Limb (tissue), 2 donors: ENCODE results near the gene RAB3GAP1.
"Not testable (repeated sequence)": the region's sequence is repeated elsewhere in the genome, so short reads cannot be mapped to it uniquely, and the experiment has no call there.

Experiments
- DNase-seq, 2 donors: peaks; one replicate each; pipeline ENCODE4 v3.0.0-alpha.2; 2016; ENCODE audit errors: extremely low spot score in 2 of 2

RAB3GAP1 gene

DNA sequence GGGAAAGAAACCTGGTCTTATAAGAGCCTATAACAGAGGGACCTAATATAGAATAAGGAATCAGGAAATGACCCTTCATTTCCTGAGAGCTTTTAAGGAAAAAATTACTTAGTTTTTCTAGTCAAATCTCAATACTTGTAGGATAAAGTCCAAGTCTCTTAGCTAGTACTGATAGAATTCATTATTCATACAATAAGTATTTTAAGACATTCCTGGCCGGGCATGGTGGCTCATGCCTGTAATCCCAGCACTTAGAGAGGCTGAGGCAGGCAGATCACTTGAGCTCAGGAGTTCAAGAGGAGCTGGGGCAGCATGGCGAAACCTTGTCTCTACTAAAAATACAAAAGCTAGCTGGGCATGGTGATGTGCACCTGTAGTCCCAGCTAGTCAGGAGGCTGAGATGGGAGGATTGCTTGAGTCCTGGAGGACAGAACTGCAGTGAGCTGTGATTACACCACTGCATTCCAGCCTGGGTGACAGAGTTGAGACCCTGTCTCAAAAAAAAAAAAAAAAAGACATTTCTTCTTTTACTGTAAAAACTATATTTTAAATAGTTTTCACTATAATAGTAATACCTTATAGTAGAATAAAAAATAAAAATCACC, 3.2 kb downstream of the RAB3GAP1 start:
- DNase-seq, result no peak

DNA sequence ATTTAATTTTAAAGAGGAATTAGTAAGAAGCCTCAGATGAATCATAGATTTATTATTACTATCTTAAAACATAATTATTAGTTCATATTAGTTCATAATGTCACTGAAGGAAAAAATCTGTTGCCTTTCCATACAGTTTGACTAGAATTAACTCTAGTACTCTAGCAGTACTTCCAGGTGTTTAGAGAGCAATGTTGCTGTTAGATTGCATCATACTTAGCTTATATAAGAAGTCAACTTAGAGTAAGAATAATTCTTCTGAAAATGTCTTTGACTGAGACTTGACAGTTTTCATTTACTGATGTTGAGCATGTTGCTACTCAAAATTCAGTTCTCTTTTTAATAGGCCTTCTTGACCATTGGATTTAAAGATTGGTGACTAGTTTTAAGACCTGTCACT, 4.7 kb downstream of the RAB3GAP1 start:
- no peak for DNase-seq

DNA sequence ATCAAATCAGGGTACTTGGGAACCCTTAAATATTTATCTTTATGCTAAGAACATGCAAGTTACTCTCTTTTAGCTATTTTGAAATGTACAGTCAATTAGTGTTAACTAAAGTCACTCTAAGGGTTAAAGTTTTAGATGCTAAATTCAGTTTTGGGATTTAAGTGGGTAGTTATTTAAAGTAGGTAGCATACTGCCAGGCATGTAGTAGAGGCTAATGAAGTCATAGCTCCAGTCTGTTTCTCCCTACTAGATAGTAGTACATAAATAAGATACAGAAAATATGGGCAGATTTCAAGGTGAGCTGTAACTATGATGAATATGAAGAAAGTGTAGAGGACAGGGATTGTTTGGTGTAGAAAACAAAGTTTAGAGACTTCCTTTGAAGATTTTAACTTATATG, 7.5 kb downstream of the RAB3GAP1 start:
- DNase-seq, result no peak

DNA sequence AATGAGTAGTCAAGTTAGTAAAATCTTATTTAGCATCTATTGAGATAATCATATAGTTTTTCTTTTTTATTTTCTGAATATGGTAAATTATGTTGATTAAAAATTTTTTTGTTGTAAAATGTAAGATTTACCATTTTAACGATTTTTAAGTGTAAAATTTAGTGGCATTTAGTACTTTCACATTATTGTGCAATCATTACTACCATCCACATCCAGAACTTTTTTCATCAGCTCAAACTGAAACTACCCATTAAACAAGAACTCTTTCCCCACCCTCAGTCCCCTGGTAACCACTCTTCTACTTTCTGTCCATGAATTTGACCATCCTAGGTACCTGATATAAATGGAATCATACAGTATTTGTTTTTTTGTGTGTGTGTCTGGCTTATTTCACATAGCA, 11.1 kb downstream of the RAB3GAP1 start:
- no peak for DNase-seq

DNA sequence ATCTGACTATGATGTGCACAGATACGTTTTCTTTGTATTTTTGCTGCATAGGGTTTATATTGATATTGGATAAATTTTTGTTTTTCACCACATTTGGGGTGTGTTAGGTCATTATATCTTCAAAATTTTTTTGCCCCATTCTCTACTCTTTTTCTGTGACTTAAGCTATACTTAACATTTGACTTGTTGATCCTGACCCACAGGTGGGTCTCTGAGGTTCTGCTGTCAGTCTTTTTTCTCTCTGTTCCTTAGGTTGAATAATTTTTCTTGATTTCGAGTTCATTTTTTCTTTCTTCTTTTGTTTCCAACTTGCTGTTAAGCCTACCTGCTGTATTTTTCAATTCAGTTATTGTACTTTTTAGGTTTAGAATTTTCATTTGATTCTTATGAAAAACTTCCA, 12.1 kb downstream of the RAB3GAP1 start:
- no peak for DNase-seq

DNA sequence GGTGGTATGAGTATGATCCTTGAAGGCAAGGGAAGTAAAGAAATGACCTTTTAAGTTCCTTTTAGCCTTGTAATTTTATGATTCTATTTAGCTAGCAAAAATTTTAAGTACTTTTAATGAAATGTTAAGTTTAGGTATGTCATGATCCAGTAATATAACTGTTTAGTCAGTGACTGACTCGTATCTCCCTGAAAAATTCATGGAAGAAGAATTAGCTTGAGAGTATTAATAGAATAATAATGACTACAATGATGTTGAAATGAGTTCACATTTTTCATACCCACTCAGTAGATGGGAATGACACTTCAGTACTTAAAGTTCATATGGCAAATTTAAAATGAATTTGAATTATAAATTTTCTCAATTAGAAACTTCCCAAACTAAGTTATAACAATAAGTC, 14.6 kb downstream of the RAB3GAP1 start:
- no peak for DNase-seq

DNA sequence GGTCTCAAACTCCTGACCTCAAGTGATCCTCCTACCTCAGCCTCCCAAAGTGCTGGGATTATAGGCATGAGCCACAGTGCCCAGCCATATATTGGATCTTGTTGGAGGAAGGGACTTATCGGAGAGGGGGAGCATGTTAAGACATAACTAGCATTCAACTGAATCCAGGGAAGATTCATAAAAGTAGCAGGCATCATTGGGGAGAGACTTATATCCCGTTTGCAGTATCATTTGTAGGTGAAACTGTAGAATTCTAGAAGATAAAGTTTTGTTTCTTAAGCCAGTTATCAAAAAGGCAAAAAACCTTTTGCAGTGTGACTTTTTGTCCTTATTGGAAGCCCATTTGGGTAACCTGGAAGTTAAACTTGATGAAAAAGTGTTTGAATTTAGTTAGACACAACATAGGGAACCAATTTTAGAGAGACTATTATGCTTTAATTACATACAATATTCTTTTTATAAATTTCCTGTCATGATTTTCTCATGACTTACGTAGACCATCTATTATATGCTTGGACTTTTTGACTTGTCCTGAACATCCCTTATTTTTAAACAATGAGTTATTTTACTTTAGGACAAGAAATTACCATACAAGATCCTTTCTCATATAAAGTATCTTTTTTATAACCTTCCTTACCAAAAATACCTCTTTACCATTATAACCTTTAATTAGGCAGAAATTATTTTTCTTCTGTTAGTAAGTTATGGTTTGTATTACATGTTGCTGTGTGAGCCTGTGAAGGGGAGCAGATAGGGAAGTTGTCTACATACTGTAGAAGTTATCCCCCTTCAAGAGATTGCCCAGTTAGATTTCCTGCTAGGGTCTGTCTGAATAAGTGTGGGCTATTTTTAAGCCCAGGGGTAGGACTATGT, 20.3 kb downstream of the RAB3GAP1 start:
- DNase-seq, result no peak

DNA sequence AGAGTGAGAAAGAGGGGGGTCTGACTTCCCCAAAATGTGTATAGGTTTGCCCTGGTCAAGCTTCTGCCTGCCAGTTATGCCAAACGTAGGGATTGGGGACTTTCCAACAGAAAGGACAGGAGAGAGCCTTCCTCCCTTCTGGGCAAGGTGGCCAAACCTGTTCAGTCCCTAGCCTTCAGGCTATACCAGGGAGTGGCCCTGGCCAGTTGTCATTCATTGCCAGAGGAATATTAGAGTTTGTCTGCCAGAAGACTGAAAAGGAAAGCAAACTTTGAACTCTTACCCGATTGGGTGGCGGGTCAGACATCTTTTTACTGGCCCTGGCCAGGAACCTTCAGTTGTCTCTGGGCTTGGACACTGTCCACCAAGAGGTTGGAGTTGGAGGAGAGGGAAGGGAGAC, 22.1 kb downstream of the RAB3GAP1 start:
- DNase-seq, result no peak

DNA sequence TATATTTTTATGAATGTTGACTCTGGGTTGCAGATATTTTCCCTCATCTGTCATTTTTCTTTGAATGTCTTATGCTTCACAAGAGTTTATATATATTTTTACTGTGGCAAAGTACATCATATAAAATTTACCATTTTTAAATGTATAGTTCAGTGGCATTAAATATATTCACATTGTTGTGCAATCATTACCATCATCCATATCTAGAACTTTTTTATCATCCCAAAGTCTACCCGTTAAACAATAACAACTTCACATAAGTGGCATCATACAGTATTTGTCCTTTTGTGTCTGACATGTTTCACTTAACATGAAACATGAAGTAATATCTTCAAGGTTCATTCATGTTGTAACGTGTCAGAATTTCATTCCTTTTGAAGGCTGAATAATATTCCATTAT, 24.5 kb downstream of the RAB3GAP1 start:
- no peak for DNase-seq

DNA sequence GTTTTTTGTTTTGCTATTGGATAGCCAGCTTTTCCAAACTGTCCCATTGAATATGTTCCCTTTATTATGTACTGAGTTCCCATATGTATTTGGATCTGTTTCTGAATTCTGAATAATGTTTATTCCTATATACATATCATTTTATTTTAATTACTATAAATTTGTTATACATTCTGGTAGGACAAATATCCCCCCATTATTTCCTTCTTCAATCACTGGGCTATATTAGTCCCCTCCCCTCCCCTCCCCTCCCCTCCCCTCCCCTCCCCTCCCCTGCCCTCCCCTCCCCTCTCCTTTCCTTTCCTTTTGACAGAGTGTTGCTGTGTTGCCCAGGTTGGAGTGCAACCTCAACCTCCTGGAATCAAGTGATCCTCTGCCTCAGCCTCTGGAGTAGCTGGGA, 26.3 kb downstream of the RAB3GAP1 start:
- DNase-seq, result no peak

DNA sequence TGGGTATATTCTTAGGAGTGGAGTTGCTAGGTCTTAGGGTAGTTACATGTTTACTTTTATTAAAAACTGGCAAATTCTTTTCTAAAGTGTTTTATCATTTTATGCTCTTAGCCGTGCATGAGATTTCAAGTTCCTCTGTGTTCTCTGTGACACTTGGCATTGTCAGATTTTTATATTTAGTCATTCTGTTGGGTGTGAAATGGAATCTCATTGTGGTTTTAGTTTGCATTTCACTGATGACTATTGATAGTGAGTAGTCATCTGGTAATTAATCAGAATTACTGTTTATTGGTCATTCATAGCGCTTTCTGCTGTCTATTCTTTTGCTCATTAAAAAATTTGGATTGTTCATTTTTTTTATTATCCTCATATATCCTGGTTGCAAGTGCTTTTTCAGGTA, 34.1 kb downstream of the RAB3GAP1 start:
- no peak for DNase-seq

DNA sequence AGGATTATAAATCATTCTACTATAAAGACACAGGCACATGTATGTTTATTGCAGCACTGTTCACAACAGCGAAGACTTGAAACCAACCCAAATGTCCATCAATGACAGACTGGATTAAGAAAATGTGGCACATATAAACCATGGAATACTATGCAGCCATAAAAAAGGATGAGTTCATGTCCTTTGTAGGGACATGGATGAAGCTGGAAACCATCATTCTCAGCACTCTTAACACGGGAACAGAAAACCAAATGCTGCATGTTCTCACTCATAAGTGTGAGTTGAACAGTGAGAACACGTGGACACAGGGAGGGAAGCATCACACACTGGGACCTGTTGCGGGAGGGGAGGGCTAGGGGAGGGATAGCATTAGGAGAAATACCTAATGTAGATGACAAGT, 37.5 kb downstream of the RAB3GAP1 start:
- DNase-seq, result not testable (repeated sequence)

DNA sequence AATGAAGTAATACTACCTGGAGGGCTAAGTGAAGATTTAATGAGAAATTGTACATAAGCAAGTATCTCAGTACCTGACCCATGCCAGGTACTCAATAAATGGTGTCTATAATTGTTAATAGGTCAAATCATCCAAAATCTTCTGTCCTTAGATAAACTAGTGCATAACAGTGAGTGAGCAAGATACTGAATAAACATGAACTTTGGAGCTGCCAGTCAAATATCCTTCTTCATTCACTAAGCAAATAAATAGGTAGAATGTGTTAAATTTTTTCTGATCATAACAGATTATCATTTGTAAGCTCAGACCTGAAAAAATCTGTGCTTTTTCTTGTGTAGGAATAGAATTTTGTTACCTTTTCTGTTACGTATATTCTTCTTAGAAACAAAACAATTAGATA, 39.6 kb downstream of the RAB3GAP1 start:
- DNase-seq, result no peak

DNA sequence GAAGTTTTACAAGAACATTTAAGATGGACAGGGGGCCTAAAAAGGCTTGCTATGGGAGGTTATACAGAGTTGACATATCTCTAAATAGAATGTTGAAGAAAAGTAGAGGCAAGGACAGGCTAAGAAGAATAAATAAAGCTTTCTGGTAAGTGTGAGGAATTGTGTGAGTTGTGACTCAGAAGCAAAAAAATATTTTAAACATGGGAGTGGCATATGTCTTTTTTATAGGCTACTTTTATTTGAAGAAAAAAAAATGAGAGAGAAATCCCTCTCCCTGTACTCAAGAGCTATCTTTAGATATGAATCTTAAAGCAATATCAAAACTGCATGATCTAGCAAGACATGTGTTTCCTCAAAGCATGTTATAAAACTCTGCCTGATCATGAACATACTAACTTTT, 41.1 kb downstream of the RAB3GAP1 start:
- DNase-seq, result no peak

DNA sequence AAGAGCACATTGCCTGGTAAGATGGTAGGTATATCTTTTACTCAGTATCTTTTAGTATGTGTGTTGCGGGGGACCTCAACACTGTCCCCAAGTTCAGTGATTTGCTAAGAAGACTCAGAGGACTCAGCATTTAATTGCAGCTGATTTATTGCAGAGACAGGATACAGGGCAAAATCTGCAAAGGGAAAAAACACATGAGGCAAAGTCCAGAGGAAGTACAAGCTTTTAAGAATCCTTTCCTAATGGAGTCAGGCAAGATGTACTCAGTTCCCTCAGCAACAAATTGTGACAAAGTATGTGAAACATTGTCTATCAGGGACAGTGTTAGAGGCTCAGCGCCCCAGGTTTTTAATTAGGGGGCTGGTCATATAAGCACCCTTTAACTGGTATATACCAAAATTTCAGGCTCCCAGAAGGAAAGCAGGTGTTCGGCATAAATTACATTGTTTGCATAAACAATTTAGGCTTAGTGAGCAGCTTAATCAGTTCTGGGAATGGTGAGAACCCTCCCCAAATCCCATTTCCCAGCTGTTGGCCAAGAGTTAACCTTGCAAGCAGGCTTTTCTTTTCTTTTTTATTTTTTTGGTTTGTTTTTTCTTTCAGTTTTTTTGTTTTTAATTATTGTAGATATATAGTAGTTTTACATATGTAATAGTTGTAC, 41.7 kb downstream of the RAB3GAP1 start:
- no peak for DNase-seq

DNA sequence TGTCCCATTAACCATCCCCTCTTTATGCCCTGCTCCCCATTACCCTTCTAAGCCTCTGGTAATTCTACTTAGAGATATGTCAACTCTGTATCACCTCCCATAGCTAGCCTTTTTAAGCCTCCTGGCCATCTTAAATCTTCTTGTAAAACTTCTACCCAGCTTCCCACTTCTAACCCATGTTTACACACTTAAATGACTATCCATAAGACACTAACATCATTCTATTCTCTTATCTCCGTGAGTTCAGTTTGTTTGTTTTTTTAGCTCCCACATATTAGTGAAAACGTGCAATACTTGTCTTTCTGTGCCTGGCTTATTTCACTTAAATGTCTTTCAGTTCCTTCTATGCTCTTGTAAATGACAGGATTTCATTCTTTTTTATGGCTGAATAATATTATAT, 42.4 kb downstream of the RAB3GAP1 start:
- no peak for DNase-seq

DNA sequence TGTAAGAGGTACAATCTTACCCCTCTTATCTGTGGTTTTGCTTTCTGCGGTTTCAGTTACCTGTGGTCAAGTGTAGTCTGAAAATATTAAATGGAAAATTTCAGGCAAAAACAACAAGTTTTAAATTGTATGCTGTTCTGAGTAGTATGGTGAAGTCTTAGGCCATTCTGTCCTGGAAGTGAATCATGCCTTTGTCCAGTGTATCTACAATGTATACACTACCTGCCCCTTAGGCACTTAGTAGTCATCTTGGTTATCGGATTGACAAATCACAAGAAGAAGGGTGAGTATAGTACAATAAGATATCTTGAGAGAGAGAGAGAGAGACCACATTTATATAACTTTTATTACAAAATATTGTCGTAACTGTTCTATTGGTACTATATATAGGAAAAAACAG, 43.5 kb downstream of the RAB3GAP1 start:
- no peak for DNase-seq

DNA sequence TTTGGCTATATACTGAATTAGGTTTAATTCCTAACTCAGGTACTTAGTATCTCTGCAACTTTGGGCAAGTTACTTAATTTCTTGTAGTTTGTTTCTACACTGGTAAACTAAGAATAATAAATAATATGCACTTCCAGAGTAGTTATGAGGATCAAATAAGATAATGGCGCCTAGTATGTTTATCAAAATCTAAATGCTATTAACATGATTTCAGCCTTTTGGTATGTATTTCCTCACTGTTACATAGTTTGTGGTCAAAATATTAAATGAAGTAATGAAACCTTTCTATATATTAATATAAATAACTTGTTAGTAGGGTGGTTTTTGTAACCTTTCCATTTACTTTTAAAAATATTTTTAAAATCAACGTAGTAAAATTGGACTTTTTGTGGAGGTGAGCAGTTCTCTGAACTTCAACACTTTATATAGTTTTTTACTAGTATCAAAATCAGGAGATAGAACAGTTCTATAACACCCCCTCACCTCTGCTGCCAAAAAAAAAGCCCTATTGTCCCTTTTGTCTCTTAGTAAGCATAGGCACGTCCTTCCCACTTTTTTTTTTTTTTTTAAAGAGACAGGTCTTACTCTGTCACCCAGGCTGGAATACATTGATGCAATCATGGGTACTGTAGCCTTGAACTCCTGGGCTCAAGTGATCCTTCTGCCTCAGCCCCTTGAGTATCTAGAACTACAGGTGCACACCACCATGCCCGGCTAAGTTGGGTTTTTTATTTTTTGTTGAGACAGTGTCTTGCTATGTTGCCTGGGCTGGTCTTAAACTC, 44.8 kb downstream of the RAB3GAP1 start:
- DNase-seq, result no peak

DNA sequence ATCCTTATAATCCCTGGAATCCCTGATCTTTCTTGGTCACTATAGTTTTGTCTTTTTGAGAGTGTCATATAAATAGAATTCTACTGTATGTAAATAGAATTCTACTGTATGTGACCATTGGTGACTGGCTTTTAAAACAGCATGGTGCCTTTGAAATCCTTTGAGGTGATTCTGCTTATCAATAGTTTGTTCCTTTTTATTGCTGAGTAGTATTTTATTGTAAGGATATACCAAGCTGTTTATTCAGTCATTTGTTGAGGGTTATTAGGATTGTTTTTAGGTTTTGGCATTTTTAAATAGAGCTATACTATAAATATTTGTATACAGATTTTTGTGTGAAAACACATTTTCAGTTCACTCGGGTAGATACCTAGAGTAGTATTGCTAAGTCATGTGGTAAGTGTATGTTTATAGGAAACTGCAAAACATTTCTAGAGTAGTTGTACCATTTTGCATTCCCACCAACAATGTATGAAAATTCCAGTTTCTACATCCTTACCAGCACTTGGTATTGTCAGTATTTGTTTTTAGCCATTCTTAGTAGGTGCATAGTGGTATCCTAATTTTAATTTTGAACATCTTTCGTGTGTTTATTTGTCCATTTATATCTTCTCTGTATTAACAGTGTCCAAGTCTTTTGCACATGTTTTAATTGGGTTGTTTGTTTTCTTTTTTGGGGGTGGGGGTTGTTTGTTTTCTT, 45.6 kb downstream of the RAB3GAP1 start:
- DNase-seq, result no peak

DNA sequence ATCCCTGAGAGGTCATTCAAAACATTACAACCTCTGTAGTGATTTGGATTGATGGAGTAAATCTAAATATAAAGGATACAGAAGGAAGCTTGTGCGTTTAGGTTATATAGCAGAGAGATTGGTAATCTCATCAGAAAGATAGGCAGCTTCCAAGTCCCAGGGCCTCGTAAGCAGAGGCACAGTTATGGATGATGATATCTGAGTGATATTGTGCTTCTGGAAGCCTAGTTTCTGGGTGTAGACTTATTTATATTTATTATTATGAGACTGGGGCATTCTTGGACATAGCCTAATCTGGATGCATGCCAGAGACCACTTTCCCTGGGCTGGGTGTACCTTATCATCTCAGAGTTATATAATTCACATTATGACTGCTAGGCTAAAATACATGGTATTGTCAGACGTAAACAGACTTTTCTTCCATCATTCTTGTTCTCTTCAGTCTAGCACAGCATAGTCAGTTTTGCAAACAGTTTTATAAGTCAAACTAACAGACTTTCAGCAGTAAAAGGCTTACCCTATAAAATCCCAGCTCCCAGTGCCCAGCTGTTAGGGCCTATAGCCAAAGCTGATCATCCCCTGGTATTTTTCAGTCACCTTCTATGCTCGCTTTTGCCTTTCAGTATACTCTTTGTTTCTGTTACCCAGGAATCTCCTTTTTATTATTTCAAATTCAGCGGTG, 47.9 kb downstream of the RAB3GAP1 start:
- peak in 1 of 2 donors; percentile 6 for DNase-seq

DNA sequence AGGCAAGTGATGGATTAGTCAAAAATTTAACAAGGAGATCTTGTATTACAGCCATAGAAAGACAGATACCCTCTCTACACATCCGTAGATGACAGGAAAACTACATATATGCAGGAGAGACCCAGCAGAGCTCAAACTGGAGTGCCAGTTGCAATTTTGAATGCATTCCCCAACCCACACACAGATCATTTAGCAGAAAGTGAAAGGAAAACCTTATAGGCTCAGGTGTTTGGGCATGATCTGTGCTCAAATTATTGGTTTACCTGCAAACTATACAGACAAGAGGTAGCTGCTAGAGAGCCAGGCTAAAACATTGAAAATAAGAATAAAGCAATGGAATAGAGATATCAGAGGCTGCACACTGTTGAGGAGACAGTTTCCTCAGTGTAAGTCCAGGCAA, 51.8 kb downstream of the RAB3GAP1 start:
- DNase-seq, result no peak
